HG03039 (cell line): ENCODE measurements around the gene RALGPS1.

Experiments used
- ATAC-seq: cut with Tn5 transposase; IDR thresholded peaks from one replicate; pipeline ENCODE4 v1.9.1; 2021; ENCODE audit warnings: mild to moderate bottlenecking, moderate library complexity; ENCODE audit not compliant: unreplicated experiment

Gene RALGPS1

DNA sequence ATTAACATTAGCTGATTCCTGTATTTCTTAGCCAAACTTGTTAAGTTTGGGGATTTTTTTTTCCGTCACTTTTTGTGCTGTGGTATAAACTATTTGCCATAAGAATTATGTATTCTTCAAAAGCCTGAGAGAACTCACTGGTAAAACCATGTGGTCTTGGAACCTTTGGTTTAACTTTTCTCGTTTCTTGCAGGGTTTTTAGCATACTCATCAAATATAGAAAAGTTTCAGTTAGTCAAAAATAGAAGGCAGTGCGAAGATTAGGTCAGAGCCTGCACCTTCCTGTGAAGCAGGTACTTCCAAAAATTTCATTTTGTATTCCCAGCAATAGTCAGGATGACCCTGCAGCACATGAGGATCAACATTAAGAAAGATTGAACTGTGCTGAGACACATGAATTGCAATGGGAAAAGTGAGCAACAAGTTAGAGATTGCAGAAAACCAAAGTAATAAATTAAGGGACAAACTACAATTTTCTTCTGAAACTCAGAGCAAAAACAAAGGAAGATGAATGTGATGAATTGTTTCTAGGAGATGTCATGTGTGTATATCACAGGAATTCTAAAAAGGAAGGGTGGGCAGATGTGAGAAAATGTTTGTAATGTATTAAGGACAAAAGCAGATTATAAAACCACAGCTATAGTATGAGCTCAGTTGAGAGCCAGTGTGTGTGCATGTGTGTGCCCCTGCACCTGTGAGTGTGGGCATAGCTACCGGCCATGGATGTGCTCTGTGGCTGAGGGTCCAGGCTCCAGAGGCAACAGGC, 105.6 kb downstream of the RALGPS1 start:
- ATAC-seq = no peak

DNA sequence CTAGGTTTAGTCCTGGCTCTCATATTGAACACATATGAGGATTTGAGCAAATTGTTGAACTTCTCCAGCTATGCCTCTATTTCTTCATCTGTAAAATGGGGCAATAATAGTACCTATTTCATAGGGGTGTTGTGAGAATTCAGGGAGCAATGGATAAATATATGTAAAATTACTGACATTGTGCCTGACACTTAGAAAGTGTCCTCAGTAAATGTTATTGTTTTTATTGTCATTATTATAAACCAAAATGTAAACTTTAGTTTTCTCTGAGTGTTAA, 106.2 kb downstream of the RALGPS1 start:
- ATAC-seq = no peak

DNA sequence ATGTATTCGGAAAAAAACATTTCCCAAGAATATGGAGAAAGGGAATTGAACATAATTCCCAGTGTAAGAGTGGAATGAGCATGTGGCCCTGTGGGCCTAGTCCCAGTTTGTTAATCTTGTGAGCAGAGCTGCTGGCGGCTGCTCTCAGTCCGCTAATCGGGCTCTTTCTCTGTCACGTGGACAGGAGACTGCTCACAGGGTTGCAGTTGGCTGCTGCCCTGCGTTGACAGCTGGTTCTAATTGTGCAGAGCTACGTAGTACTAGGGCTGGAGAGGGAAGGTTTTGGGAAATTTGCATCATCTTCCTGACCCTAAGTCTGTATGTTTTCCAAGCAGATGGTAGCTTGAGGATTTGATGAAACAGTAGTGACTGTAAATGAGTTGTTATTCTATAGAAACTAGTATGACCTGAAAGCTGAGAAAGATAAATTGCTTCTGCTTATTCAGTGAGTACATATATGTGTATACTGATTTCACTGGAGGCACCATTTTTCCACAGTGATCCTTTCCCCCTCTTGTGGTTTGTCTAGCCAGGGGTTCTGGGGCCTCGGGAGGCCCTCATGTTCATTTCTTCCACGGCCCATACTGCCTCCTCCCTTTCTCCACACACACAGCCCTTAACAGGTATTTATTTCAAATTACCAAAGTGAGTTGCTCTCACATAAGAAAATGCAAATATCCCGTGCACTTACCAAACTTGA, 107.2 kb downstream of the RALGPS1 start:
- no peak for ATAC-seq

DNA sequence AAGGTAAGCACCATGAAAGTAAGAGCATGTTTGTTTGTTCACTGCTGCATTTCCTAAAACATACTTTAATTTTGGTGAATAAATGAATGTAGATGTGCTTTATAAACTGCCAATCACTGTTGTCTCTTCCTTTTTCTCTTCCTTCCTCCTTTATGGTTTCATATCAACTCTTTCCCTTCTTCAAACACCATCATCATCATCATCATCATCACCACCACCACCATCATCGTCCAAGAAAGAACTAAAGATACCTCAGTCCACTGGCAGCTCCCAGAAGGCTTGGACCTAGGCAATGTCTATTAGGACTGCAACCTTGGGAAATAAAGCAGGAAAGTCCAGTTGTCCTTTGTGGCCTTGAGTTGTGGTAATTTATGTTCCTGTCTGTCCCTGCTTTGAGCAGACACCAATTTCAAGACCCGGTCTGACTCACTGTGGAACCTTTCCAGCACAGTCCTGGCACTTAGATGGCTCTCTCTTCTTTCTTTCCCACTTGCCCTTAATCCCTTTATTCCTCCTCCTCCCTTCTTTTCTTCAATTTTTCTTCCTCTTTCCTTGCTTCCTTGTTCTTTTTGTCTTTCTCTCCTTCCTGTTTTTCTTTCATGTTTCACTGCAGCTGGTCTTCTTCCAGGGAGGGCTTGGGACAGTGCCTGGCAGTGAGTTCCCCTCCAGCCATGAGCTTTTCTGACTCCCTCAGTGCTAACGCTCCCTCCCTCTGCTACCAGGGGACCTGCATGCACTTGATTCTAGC, 108.5 kb downstream of the RALGPS1 start:
- ATAC-seq = no peak

DNA sequence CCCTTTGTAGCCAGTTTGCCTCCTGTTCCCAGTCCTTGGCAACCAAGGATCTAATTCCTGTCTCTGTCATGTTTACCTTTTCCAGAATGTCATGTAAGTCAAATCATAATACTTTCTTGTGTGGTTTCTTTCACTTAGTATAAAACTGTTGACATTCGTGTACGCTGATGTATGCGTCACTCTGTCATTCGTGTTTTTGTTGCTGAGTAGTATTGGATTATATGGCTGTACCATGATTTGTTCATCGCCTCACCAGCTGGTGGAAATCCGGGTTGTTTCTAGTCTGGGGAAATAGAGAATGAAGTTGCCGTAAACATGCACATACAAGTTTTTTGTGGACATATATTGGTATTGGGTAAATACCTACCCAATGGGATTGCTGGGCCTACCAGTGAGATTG, 110.5 kb downstream of the RALGPS1 start:
- no peak for ATAC-seq

DNA sequence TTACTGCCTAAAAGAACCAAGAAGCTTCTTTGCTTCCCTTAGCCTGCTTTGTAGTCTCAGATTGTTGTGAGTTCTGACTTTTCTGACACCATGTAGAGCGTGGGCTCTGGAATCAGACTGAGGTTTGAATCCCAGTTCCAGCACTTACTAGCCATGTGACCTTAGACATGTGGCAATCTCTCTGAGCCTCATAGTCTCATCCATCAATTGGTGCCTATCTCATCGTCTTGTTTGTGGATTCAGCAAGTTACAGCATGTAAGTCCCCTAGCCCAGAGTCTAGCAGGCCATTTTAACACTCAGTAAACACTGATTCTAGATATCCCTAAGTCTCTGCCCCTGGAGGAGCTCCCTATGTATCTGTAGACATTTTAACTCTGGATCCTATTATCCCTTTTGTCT, 113.1 kb downstream of the RALGPS1 start:
- no peak for ATAC-seq

DNA sequence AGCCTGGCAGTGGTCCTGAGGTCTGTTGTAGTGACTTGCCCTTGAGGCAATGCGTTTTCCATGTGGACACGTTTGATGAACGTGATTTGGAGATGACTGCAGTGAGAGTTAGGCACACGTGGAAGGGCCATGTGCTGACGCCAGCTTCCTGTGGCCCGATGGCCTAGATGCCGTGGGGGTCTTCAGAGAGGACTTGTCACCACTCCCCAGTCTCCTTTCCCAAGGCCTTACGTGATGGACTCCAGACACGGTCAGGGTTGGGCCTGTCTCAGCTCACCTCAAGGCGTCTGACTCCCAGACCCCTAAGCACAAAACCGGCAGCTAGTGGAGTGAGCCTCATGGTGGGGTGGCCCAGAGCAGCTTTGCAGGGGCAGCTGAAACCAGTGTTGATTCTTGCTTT, 115.0 kb downstream of the RALGPS1 start:
- no peak for ATAC-seq

DNA sequence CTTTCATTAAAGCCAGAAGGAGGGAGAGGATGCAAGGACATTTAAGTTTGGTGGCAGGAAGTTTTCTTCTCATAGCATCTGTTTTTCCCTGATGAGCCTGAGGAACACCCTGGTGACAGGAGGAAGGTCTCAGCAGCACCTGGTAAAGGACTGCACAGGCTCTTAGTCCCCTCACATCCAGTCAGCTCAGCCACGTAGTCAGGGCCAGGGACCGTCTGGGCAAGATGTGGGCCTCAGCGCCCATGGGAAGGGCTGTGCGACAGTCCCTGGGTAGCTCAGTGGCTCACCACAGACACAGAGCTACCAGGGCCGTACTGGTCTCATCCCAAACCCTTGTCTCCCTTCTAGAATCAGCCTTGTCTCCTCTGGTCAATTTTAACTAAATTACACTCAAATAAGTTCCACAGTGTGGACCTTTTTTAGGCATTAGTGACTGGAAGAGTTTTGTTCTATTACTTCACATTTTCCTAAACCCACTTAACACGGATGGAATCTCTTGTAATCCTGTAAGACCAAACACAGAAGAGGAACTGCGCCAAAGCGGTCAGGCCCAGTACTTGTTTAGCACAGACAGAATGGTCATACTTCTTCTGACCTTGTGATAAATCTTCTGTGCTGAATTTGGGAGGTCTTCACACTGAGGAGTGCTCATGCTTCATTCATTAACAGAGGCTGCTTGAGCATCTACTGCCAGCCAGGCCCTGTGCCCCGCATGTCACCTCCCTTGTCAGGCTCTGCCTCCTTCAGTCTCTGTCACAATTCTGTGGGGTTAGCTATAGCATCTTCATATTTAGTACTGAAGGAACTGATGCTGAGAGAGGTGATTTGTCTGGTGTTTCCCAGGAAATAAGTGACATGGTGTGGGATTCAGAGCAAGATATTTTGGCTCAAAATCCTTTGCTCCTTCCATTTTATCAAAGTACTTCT, 116.5 kb downstream of the RALGPS1 start:
- ATAC-seq = no peak

DNA sequence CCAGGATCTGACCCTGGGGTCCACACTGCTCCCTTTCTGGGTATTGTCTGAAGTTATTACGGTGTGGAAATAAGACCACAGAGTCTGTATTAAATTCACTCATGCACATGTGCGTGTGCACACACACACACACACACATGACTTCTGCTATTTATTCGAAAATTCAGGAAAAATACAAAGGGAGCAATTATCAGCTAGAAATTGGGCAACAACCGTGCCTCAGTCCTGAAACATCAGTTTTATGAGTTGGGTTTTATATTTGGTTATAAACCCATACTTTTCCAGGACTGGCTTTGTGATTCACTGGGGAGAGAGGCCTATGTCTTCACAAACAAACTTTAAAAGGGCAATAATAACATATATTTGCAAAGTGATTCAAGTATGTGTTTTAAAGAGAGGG, 117.7 kb downstream of the RALGPS1 start:
- ATAC-seq = no peak

DNA sequence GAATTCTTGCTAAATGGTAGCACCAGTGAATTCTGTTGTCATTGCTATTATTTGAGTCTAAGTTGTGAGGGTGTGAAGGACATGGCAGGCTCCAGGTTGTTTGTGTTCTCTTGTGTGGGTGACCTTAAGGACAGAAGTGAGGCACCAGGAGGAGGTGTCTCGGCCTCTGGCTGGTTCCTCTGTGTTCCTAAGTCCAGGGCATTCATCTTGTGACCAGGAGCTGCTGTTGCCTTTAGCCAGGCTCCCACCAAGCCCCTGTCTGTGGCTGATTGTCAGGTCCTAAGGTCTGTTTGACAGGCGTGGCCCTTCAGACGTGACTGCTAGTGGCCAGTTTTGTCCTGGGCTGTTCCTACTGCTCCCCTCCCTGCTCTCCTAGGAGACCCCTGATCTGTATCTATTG, 118.5 kb downstream of the RALGPS1 start:
- ATAC-seq = no peak

DNA sequence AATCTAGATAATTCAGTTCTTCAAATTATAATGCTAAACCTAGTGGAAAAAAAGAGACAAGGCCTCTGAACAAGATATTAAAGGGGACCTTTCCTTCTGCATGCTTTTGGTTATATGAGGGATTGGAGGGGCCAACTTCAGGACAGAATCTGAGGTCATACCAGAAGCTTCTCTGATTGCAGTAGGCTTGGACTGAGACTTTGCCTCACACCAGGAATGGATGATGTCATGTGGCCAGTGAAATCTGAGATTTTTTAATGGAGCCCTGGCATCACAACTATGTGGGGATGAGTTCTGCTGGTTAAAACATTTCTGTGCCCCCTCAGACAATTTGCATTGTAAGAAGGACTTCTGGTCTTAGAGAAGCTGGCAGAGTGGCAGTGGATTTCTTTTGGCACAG, 119.2 kb downstream of the RALGPS1 start:
- no peak for ATAC-seq

DNA sequence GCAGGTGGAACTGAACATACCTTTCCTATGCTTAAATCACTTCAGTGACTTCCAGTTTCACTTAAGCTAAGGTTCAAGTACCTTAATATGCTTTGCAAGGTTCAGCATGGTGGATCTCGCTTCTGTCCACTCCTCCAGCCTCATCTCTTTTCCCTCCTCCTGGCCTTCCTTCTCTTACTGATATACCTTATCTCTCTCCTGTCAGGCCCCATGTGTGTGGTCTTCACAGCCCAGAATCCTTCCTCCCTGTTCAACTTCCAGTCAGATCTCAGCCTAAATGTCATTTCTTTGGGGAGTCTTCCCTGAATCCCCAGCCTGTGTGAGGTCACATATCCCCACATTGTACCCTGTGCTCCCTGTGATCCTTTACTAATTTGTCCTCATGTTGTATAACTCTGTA, 120.1 kb downstream of the RALGPS1 start:
- no peak for ATAC-seq

DNA sequence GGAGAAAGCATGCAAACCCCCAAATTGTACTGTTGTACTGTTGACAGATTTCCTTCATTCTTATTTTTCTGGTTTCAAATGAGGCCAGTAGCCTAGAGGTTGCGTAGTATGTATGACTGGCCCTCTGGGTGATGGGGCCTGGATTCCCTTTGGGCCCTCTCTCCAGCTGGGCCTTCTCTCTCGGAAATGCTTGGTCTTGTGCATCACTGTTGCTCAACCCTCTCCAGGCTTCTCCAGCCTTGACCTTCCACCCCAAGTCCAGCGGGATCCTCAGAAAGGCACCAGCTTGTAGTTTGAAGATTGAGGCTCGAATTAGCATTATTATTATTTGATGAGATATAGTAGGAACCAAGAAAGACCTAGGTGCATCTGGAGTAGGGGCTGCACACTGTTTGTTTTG, 120.8 kb downstream of the RALGPS1 start:
- ATAC-seq = no peak

DNA sequence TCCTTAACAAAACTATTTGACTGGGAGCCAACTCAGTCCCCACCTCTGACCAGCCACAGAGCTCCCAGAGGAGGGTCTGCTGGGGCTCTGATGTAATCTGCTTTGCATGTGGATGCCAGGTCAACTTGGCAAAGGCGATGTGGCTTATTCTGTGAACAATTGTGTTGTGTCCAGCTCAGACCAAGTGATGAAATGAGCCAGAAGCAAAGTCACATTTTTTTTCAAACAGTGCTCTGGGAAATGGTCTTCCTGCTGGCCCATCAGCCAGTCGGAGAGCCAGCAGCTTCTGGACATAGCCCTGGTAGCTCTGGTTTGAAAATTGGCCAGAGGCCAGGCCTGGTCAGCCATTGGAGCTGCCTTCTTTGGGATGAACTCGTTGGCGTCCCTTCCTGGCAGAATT, 121.4 kb downstream of the RALGPS1 start:
- no peak for ATAC-seq

DNA sequence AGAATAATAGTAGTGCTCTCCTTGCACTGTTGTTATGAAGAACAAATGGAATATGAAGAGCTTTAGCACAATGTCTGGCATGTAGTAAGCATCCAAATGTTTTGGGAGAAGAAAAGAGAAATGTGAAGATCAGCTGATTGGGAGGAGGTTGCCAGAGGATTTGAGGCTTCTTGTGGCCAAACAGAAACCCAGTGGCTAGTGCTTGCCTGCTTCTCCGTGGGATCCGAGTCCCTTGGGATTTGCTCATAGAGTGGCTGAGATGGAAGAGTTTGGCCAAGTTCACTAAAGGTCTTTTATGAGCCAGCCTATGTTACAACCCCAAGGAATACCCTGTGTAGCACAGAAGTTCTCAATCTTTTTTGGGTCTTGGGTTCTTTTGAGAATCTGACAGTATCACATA, 121.9 kb downstream of the RALGPS1 start:
- ATAC-seq = no peak

DNA sequence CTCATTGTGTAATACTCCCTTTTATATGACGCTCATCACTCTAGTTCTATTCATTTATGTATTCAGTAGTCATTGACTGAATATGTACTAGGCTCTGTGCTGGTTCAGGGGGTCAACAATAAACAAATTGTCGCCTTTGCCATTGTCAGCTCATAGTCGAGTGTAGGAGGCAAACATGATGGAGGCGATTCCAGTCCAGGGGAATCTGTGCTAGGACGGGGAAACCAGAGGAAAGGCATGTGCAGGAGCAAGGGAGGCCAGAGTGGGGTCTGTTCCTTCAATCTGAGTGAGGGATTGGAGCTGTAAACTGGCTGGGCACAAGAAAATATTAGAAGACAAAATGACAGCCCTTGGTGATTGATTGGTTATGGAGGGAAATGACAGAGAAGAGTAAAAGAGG, 123.9 kb downstream of the RALGPS1 start:
- ATAC-seq = no peak

DNA sequence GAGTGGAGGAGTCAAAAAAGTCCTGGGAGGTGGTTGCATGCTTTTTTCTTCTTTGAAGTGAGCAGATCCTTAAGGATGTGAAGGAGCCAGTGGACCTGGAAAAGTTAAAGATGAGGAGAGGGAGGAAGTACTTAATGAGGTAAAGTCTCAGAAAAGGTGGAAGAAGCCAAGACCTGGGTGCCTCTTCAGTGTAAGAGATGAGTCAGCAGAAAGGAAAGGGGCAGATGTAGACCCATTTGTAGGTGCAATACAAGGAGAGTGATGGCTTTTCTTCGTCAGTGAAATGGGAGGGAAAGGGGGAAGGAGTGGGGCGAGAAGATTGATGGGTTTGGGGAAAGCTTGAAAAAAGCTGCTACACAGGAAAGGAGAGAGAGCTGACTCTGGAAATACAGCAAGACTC, 124.9 kb downstream of the RALGPS1 start:
- no peak for ATAC-seq

DNA sequence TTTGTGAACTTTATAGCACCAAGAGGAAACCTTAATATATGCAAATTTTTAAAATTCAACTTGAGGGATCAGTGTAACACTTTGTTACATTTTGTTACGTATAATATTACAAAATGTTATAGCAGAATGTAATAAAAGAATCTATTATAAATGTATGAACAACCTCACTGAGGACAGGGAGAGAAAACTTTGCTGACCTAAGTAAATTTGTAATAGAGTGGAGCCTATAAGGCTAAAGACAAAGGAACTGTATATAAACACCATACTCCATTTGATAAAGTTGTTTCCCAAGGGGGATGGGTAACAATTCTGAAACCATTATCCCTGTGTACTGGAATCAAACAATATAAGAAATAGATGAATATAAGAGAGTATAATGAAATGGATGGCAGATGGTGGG, 130.6 kb downstream of the RALGPS1 start:
- ATAC-seq = no peak

DNA sequence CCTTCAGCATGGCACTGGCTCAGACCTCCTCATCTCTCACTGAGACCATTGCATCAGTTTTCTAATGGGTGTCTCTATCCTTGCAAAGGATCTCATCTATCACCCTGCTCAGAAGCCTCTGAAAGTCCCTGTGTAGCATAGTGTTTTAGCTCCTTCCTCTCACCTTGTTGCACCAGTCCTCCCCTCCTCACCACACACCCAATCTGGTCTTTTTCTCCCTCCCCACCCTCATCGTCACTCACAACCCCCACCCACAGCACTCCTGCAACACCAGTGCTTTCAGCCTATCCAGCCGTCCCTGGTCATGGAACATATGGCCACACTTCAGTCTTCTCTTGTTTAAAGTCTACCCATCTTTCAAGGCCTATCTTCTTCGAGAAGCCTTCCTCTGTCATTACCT, 133.4 kb downstream of the RALGPS1 start:
- ATAC-seq = no peak

DNA sequence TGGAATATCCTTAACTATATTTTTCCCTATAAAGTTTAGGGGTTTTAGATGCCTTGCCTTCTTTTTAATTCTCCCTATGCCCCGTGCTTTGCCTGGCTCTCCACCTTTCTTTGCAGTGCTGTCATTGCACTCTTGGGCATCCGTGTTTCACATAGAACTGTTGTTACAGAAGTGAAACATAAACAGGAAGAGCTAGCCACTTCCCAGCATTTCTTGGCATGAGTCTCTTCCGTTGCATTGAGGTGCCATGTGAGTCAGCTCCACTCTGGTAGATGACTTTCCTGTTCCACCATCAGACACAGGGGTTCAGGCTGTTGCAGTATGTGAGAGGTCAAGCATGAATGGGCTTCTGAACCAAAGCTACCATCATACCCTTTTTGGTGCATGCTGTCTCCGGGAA, 134.5 kb downstream of the RALGPS1 start:
- no peak for ATAC-seq

DNA sequence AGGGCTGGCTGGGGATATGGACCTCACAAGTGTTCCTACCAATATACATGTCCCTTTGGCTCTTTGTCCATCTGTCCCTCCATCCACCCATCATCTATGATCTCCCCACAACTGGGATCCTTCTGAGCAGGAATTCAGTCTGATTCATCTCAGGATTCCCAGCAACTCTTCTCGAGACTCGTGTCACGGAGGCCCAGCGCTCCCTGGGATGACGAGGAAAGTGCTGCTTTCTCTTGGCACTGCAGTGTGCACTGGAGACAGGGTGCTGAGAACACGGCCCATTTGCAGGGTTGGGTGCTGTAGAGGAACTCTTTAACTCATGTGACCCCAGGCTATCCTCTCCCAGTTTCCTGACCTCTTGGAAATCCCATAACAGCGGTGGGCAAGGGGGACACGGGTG, 135.0 kb downstream of the RALGPS1 start:
- no peak for ATAC-seq
